Type B pancreatic cell (in vitro differentiated cells): ENCODE measurements around the gene ILKAP. TPM values are rescaled to one million over a fixed set of nuclear protein-coding genes. Genes with fewer than 3 reads are reported as not detected.

Experiments
- DNase-seq: peaks from one replicate; pipeline ENCODE4 v3.0.0; 2021; ENCODE audit warnings: mixed read lengths; ENCODE audit not compliant: unreplicated experiment; ENCODE audit errors: extremely low spot score
- H3K27ac Mint-ChIP-seq: 2 replicates; pipeline ENCODE4 v1.8.0; 2021; ENCODE audit warnings: mild to moderate bottlenecking, mixed read lengths
- H3K27me3 Mint-ChIP-seq: 2 replicates; pipeline ENCODE4 v1.8.0; 2021; ENCODE audit warnings: mixed read lengths
- H3K36me3 Mint-ChIP-seq: 2 replicates; pipeline ENCODE4 v1.8.0; 2021; ENCODE audit warnings: mixed read lengths
- H3K4me1 Mint-ChIP-seq: one replicate; pipeline ENCODE4 v1.8.0; 2021; ENCODE audit warnings: mixed read lengths; ENCODE audit not compliant: unreplicated experiment
- H3K4me3 Mint-ChIP-seq: 2 replicates; pipeline ENCODE4 v1.8.0; 2021; ENCODE audit warnings: mild to moderate bottlenecking, mixed read lengths
- H3K9me3 Mint-ChIP-seq: 2 replicates; pipeline ENCODE4 v1.8.0; 2021; ENCODE audit warnings: mixed read lengths
- CTCF ChIP-seq: fragments of 200-600 bp; sonication (generic); conservative IDR thresholded peaks from 2 replicates; pipeline ENCODE4 v1.5.0; 2021; ENCODE audit warnings: antibody characterized with exemption, mild to moderate bottlenecking
- total RNA-seq: library from RNA; stranded (reverse); gene quantifications from 2 replicates; pipeline ENCODE4 v1.2.1, GENCODE V29; 2021; ENCODE audit warnings: low replicate concordance

The ILKAP gene
- total RNA-seq, 1 donor from 2014 or later: 50.4 TPM

- H3K4me1 Mint-ChIP-seq: peaks cover 9% of the 10 kb centered on the region
- no peaks in the 10 kb centered on the region for H3K9me3 Mint-ChIP-seq
- H3K4me3 Mint-ChIP-seq: peak overlapping the region; percentile 68
- peaks cover 63% of the 10 kb centered on the region for H3K27me3 Mint-ChIP-seq
- no peak for TF ChIP-seq CTCF
- no peak overlapping the region for H3K27ac Mint-ChIP-seq
- DNase-seq: no peak
- H3K36me3 Mint-ChIP-seq: no peaks in the 10 kb centered on the region
These were observed 30.1 kb upstream of the ILKAP start for GRCh38 chr2:238233625-238234024.

- H3K36me3 Mint-ChIP-seq: no peaks in the 10 kb centered on the region
- no peak for TF ChIP-seq CTCF
- no peaks in the 10 kb centered on the region for H3K9me3 Mint-ChIP-seq
- H3K27ac Mint-ChIP-seq: no peak overlapping the region
- peaks cover 51% of the 10 kb centered on the region for H3K27me3 Mint-ChIP-seq
- no peak for DNase-seq
- peak overlapping the region; percentile 88 for H3K4me3 Mint-ChIP-seq
- peaks cover 14% of the 10 kb centered on the region for H3K4me1 Mint-ChIP-seq
These were observed 28.3 kb upstream of the ILKAP start for GRCh38 chr2:238231809-238232208.

GRCh38 chr2:238231251-238231793 is 27.8 kb upstream of the ILKAP start:
- Mint-ChIP-seq H3K36me3 (no peaks in the 10 kb centered on the region), H3K4me1 (peaks cover 14% of the 10 kb centered on the region), H3K27ac (no peak overlapping the region), H3K4me3 (peak overlapping the region; percentile 88), H3K27me3 (peaks cover 49% of the 10 kb centered on the region), H3K9me3 (no peaks in the 10 kb centered on the region)
- no peak for TF ChIP-seq CTCF
- DNase-seq: no peak

GRCh38 chr2:238230699-238231098 is 27.2 kb upstream of the ILKAP start:
- no peaks in the 10 kb centered on the region for H3K36me3 Mint-ChIP-seq
- TF ChIP-seq CTCF: no peak
- H3K27ac Mint-ChIP-seq: no peak overlapping the region
- peaks cover 14% of the 10 kb centered on the region for H3K4me1 Mint-ChIP-seq
- no peak for DNase-seq
- H3K9me3 Mint-ChIP-seq: no peaks in the 10 kb centered on the region
- peaks cover 43% of the 10 kb centered on the region for H3K27me3 Mint-ChIP-seq
- H3K4me3 Mint-ChIP-seq: peak overlapping the region; percentile 88

- H3K36me3 Mint-ChIP-seq: no peaks in the 10 kb centered on the region
- H3K4me3 Mint-ChIP-seq: peak overlapping the region; percentile 21
- peaks cover 14% of the 10 kb centered on the region for H3K4me1 Mint-ChIP-seq
- no peaks in the 10 kb centered on the region for H3K9me3 Mint-ChIP-seq
- H3K27me3 Mint-ChIP-seq: peaks cover 31% of the 10 kb centered on the region
- no peak for TF ChIP-seq CTCF
- no peak overlapping the region for H3K27ac Mint-ChIP-seq
- DNase-seq: no peak
These were observed 25.2 kb upstream of the ILKAP start for GRCh38 chr2:238228700-238229099.

GRCh38 chr2:238227587-238228032 is 24.1 kb upstream of the ILKAP start:
- Mint-ChIP-seq H3K27ac (no peak overlapping the region), H3K9me3 (no peaks in the 10 kb centered on the region), H3K27me3 (peaks cover 26% of the 10 kb centered on the region), H3K4me3 (no peak overlapping the region), H3K36me3 (no peaks in the 10 kb centered on the region), H3K4me1 (peaks cover 14% of the 10 kb centered on the region)
- TF ChIP-seq CTCF: no peak
- no peak for DNase-seq
